Endodermal cell (in vitro differentiated cells): ENCODE data around the gene CYP4X1. TPM values are rescaled to one million over a fixed set of nuclear protein-coding genes. Genes with fewer than 3 reads are reported as not detected.

ENCODE experiments used
- DNase-seq: peaks from one replicate; pipeline ENCODE4 v3.0.0-alpha.2; 2017
- H3K27ac ChIP-seq: 2 replicates; pipeline ENCODE4 v1.5.1; 2013; ENCODE audit warnings: mild to moderate bottlenecking, low read depth, low read length, moderate library complexity
- H3K27me3 ChIP-seq: 2 replicates; pipeline ENCODE4 v1.6.1; 2013; ENCODE audit warnings: mild to moderate bottlenecking, low read length, moderate library complexity; ENCODE audit not compliant: insufficient read depth, control insufficient read depth, poor library complexity, severe bottlenecking
- H3K36me3 ChIP-seq: 2 replicates; pipeline ENCODE4 v1.7.0; 2013; ENCODE audit warnings: mild to moderate bottlenecking, low read length, moderate library complexity; ENCODE audit not compliant: control insufficient read depth, insufficient read depth
- H3K4me1 ChIP-seq: one replicate; pipeline ENCODE4 v1.7.0; 2013; ENCODE audit warnings: low read length; ENCODE audit not compliant: control insufficient read depth, insufficient read depth
- H3K4me3 ChIP-seq: 2 replicates; pipeline ENCODE4 v1.5.1; 2013; ENCODE audit warnings: mild to moderate bottlenecking, low read length, moderate library complexity
- H3K9ac ChIP-seq: 2 replicates; pipeline ENCODE4 v1.6.1; 2013; ENCODE audit warnings: mild to moderate bottlenecking, low read length, moderate library complexity; ENCODE audit not compliant: poor library complexity, severe bottlenecking; ENCODE audit errors: extremely low read depth
- H3K9me3 ChIP-seq: 2 replicates; pipeline ENCODE4 v1.6.1; 2013; ENCODE audit warnings: mild to moderate bottlenecking, low read length, moderate library complexity; ENCODE audit not compliant: control insufficient read depth
- H3K27ac Mint-ChIP-seq: 2 replicates; pipeline ENCODE4 v1.8.0; 2020; ENCODE audit warnings: mixed read lengths
- H3K27me3 Mint-ChIP-seq: 2 replicates; pipeline ENCODE4 v1.8.0; 2021; ENCODE audit warnings: mild to moderate bottlenecking, mixed read lengths; ENCODE audit not compliant: insufficient read depth
- H3K36me3 Mint-ChIP-seq: 2 replicates; pipeline ENCODE4 v1.8.0; 2020; ENCODE audit warnings: low read depth, mixed read lengths
- H3K4me1 Mint-ChIP-seq: 2 replicates; pipeline ENCODE4 v1.8.0; 2020; ENCODE audit warnings: mixed read lengths
- H3K4me3 Mint-ChIP-seq: 2 replicates; pipeline ENCODE4 v1.8.0; 2020; ENCODE audit warnings: mild to moderate bottlenecking, moderate library complexity, mixed read lengths
- H3K9me3 Mint-ChIP-seq: 2 replicates; pipeline ENCODE4 v1.8.0; 2020; ENCODE audit warnings: mild to moderate bottlenecking, mixed read lengths
- CTCF ChIP-seq: fragments of 200-600 bp; sonication (generic); conservative IDR thresholded peaks from 2 replicates; pipeline ENCODE4 v1.5.0; 2021; ENCODE audit warnings: antibody characterized with exemption, mild to moderate bottlenecking
- whole genome bisulfite sequencing, 2 experiments: methylation state at CpG; one replicate each; pipeline versions ENCODE4 v1.1.5 to v1.1.7; 2013; ENCODE audit warnings: missing lambda C conversion rate in 2 of 2, mixed read lengths in 1 of 2; ENCODE audit not compliant: insufficient coverage in 1 of 2, insufficient read length in 1 of 2; 5-methylcytosine and 5-hydroxymethylcytosine counted together
- long read RNA-seq, 4 experiments: library from polyadenylated mRNA in 2 of 4; library from RNA in 1 of 4; library from capped mRNA in 1 of 4; stranded (forward) in 3 of 4; unstranded in 1 of 4; transcript quantifications; one replicate each; pipeline ENCODE4 v2.0.0, GENCODE V29; 2020 to 2021; ENCODE audit warnings: inconsistent platforms in 1 of 4
- polyA plus RNA-seq, 2 experiments: library from polyadenylated mRNA; stranded (reverse); fragments of 50-300 nt; gene quantifications; one replicate each; pipeline ENCODE4 v1.2.3, GENCODE V29; 2013
- total RNA-seq, 2 donors: library from RNA; stranded (reverse); fragmentation: NEBNext Ultra II Directional in 1 of 2; extraction: Animal tissue kit (Norgen Biotek cat#: 25700) in 1 of 2; gene quantifications; 2 replicates in 1 of 2; 3 replicates in 1 of 2; pipeline ENCODE4 v1.2.1, GENCODE V29; 2021

The CYP4X1 gene
- 10 to 100 TPM in 1 of 2 donors, 1 to 10 TPM in 1; 8.8 to 12.9 TPM for total RNA-seq
- 1.2 TPM for polyA plus RNA-seq (2013, experiment 1 of 2)
- polyA plus RNA-seq (2013, experiment 2 of 2): 1.5 TPM
- long read RNA-seq, experiment 1, partial matches to known transcripts: 1 of 1 reads
- long read RNA-seq, experiment 1, other reads (novel, unspliced or antisense): 0 of 1 reads
- long read RNA-seq, experiment 2, transcript CYP4X1-201 (12 exons, 2,357 nt): major isoform, 15 of 16 reads
- long read RNA-seq, experiment 2, partial matches to known transcripts: 1 of 16 reads
- long read RNA-seq, experiment 2, other reads (novel, unspliced or antisense): 0 of 16 reads
- long read RNA-seq, experiment 3, transcript CYP4X1-201 (12 exons, 2,357 nt): major isoform, 20 of 23 reads
- long read RNA-seq, experiment 3, partial matches to known transcripts: 1 of 23 reads
- long read RNA-seq, experiment 3, other reads (novel, unspliced or antisense): 2 of 23 reads
- long read RNA-seq, experiment 4, partial matches to known transcripts: 2 of 6 reads
- long read RNA-seq, experiment 4, other reads (novel, unspliced or antisense): 0 of 6 reads

- Histone ChIP-seq H3K27me3 (peaks cover 16% of the 10 kb centered on the region), H3K27ac (no peak within 1 kb of the TSS), H3K4me1 (peaks cover 19% of the 10 kb centered on the region), H3K4me3 (peak within 1 kb of the TSS; percentile 76), H3K36me3 (no peaks in the 10 kb centered on the region), H3K9me3 (no peaks in the 10 kb centered on the region), H3K9ac (peak within 1 kb of the TSS; percentile 43)
- Mint-ChIP-seq H3K27me3 (peaks cover 10% of the 10 kb centered on the region), H3K4me3 (peak within 1 kb of the TSS; percentile 65), H3K9me3 (no peaks in the 10 kb centered on the region), H3K27ac (peak within 1 kb of the TSS; percentile 41), H3K36me3 (peaks cover 2% of the 10 kb centered on the region), H3K4me1 (peaks cover 50% of the 10 kb centered on the region)
- WGBS, 2 experiments: 5 to 11% methylated on average over 17 to 47 of the region's 49 CpGs
- TF ChIP-seq CTCF: peak; percentile 22
- peak; percentile 87 for DNase-seq
These were observed at the start of gene CYP4X1 for GRCh38 chr1:47023268-47024140. TSS of gene CYP4X1 (plus strand) at chr1:47023669. CDS start at chr1:47023818, 149 bp downstream.

GRCh38 chr1:46983166-46983829 is 40.2 kb upstream of the CYP4X1 start:
- TF ChIP-seq CTCF: no peak
- Mint-ChIP-seq H3K36me3 (no peaks in the 10 kb centered on the region), H3K4me3 (peak overlapping the region; percentile 21), H3K9me3 (peaks cover 23% of the 10 kb centered on the region), H3K4me1 (peaks cover 20% of the 10 kb centered on the region), H3K27ac (peak overlapping the region; percentile 56), H3K27me3 (peaks cover 11% of the 10 kb centered on the region)
- peaks cover 4% of the 10 kb centered on the region for H3K4me1 ChIP-seq
- H3K27me3 ChIP-seq: no peaks in the 10 kb centered on the region
- peak overlapping the region; percentile 13 for H3K27ac ChIP-seq
- no peak overlapping the region for H3K9ac ChIP-seq
- no peaks in the 10 kb centered on the region for H3K9me3 ChIP-seq
- peak; percentile 76 for DNase-seq
- 56 to 58% methylated on average over 6 to 7 of the region's 7 CpGs for WGBS, 2 experiments
- no peak overlapping the region for H3K4me3 ChIP-seq
- no peaks in the 10 kb centered on the region for H3K36me3 ChIP-seq
